PC-3 (cell line): ENCODE measurements around the gene KAT6B.

Source experiments
- CTCF ChIP-seq: fragments of 300-600 bp; sonication (generic); conservative IDR thresholded peaks from 2 replicates; pipeline ENCODE4 v1.5.1; 2017; ENCODE audit warnings: antibody characterized with exemption, low read depth, mild to moderate bottlenecking, low read length
- EZH2 ChIP-seq: fragments of 300-600 bp; sonication (generic); IDR thresholded peaks from one replicate; pipeline ENCODE4 v1.6.1; 2017; ENCODE audit warnings: antibody characterized with exemption, mild to moderate bottlenecking, low read length; ENCODE audit not compliant: unreplicated experiment

GRCh38 chr10:75028049-75028448 lies 201.6 kb downstream of the KAT6B start:
- no peak for TF ChIP-seq CTCF
- no peak for TF ChIP-seq EZH2
